ENCODE data around the gene KLHL21. TPM values are rescaled to one million over a fixed set of nuclear protein-coding genes. Genes with fewer than 3 reads are reported as not detected.

KLHL21 gene
- total and polyA plus RNA-seq, 7 donors, result 83.1 to 253 (median 120) TPM

GRCh38 chr1:6635910-6636760 lies 33.5 kb upstream of the KLHL21 start:
- TF ChIP-seq, protein P1, sequence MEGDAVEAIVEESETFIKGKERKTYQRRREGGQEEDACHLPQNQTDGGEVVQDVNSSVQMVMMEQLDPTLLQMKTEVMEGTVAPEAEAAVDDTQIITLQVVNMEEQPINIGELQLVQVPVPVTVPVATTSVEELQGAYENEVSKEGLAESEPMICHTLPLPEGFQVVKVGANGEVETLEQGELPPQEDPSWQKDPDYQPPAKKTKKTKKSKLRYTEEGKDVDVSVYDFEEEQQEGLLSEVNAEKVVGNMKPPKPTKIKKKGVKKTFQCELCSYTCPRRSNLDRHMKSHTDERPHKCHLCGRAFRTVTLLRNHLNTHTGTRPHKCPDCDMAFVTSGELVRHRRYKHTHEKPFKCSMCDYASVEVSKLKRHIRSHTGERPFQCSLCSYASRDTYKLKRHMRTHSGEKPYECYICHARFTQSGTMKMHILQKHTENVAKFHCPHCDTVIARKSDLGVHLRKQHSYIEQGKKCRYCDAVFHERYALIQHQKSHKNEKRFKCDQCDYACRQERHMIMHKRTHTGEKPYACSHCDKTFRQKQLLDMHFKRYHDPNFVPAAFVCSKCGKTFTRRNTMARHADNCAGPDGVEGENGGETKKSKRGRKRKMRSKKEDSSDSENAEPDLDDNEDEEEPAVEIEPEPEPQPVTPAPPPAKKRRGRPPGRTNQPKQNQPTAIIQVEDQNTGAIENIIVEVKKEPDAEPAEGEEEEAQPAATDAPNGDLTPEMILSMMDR (IDR thresholded peaks at IDR 0.05), result no peak
- no peak overlapping the region for H3K27ac ChIP-seq
- WGBS, 3 donors, result 68 to 77% (median 71%) methylated on average over 16 of the region's 16 CpGs
- H3K4me3 ChIP-seq, result no peak overlapping the region
- intact Hi-C loops (cut with DNase I), result loop anchor here in 1 of 2 donors (5.0 kb wide), 1 partner anchor 84 kb away; the partner anchor contains the start of gene NOL9
- DNase-seq (no peak), ATAC-seq (no peak)
- no peaks in the 10 kb centered on the region for H3K9me3 ChIP-seq
- peaks cover 17 to 100% of the 10 kb centered on the region in 2 donors for H3K36me3 ChIP-seq (ENCODE audit: insufficient read depth in 1 of 2, low read depth in 1 of 2)
- H3K27me3 ChIP-seq (ENCODE audit: insufficient read depth in 3 of 3, low read length in 2 of 3), result no peaks in the 10 kb centered on the region
- peaks cover 6% of the 10 kb centered on the region for H3K4me1 ChIP-seq

DNA sequence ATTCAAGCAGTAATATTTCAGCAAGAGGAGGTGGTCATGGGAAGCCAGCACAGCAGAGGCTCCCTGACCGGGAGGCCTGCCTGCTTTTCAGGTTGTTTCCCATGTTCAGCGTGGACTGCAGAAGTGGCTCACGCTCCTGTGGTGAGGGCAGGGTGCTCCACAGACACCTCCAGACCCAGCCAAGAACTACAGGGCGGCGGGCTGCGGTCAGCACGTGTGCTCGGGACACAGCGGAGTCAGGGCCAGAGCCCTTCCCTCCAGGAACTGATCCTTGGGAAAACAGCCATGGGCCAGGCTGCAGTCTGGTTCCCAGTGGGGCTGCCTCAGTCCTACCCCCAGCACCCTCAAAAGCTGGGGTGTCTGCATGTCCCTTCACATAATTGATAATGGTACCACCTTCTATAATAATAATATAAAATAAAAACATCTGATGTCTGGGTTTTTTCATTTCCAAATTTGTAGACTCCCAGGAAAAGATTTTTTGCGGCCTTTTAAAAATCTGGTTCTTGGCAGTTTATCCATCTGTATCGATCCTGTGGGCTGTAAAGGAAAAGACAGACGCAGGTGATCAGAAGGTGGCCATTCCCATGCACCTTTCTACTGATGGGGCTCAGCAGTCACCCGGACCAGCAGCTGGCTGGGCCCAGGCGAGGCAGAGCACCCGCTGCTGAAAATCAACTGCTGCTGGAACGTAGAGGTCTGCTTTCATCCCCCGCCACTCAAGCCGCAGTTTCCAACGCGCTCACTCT lies 32.7 kb upstream of the KLHL21 start:
- Histone ChIP-seq H3K27ac (peak overlapping the region; percentile 9), H3K27me3 (ENCODE audit: insufficient read depth in 3 of 3, low read length in 2 of 3) (no peaks in the 10 kb centered on the region), H3K4me3 (no peak overlapping the region), H3K4me1 (peaks cover 6% of the 10 kb centered on the region), H3K9me3 (no peaks in the 10 kb centered on the region), H3K36me3 (ENCODE audit: insufficient read depth in 1 of 2, low read depth in 1 of 2) (peaks cover 16 to 100% of the 10 kb centered on the region in 2 donors)
- DNase-seq, result no peak
- intact Hi-C loops (cut with DNase I), result loop anchor here in 1 of 2 donors (5.0 kb wide), 1 partner anchor 83 kb away; the partner anchor contains the start of gene NOL9
- no peak for ATAC-seq
- TF ChIP-seq, protein P1 (IDR thresholded peaks at IDR 0.05), result no peak
- WGBS, 3 donors, result 72 to 87% (median 79%) methylated on average over 20 of the region's 20 CpGs

DNA sequence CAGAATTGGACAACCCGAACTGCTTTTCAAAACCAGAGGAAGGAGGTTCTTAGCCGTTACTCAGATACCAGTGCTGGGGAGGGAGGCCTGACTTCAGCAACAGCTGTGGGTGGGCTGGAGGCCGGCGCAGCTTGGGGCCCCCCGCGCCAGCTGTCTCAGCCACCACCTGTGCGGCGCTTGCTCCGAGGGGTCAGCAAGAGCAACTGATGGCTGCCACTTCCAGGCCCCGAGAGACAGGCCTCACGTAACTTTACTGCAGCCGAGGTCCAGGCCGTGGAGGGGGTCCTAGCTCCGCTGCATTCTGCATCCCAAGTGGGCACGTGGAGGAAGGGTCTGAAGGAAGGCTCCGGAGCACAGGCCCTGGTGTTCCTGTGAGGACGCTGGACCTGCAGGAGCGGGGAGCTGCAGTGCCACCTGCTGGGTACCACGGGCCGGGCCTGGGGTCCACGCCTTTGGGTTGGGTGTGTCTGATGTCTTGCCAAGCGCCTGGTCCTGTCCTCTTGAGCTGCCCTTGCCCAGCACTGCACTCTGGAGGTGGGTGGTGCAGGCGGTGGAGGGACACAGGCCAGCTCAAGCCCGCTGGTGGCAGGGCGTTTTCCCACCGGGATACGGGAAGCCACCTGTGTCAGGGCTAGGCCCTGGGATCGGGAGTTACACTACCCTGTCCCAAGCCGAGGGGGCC lies 31.8 kb upstream of the KLHL21 start:
- H3K36me3 ChIP-seq (ENCODE audit: insufficient read depth in 1 of 2, low read depth in 1 of 2), result peaks cover 14 to 100% of the 10 kb centered on the region in 2 donors
- no peaks in the 10 kb centered on the region for H3K27me3 ChIP-seq (ENCODE audit: insufficient read depth in 3 of 3, low read length in 2 of 3)
- H3K4me1 ChIP-seq, result peaks cover 6% of the 10 kb centered on the region
- DNase-seq, result peak; percentile 72 to 89
- H3K9me3 ChIP-seq, result no peaks in the 10 kb centered on the region
- TF ChIP-seq, protein P1 (IDR thresholded peaks at IDR 0.05), result peak; percentile 56
- peak; percentile 84 to 90 (median 86) for ATAC-seq
- peak overlapping the region; percentile 9 for H3K27ac ChIP-seq
- H3K4me3 ChIP-seq, result no peak overlapping the region
- intact Hi-C loops (cut with DNase I), result loop anchor here in 1 of 2 donors (5.0 kb wide), 1 partner anchor 82 kb away; the partner anchor contains the start of gene NOL9
- WGBS, 3 donors, result 43 to 63% (median 44%) methylated on average over 28 to 29 of the region's 29 CpGs

DNA sequence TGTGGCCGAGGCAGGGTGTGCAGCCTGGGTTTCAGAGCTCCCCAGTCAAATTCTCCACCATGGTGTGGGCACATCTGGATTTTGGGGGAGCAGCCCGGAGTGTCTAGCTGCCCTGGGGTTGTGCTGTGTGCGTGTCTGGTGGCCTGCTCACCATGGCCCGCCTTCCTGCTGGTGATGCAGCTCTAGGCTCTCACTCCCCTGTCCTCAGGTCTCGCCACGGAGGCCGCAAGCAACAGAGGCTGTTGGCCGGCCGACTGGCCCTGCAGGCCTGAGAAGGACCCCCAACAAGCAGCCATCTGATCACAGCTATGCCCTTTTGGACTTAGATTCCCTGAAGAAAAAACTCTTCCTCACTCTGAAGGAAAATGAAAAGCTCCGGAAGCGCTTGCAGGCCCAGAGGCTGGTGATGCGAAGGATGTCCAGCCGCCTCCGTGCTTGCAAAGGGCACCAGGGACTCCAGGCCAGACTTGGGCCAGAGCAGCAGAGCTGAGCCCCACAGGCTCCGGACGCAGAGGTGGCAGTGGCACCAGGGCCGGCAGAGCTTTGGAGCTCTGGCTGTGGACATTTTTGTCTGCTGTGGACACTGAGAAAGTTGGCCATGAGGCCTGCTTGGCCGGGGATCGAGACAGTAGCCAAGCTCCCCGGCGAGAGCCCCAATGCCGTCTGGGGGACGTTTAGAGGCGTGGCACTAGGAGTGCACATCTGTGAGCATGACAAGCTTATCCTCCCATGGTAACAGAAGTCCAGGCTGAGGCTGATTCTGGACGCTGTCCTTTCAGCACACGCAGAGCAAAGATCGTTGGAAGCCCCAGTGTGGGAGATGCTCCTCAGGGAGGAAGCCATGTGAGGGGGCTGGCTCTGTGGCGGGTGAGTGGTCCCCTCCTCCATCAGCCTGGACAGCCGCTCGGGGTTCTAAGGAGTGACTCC lies 30.2 kb upstream of the KLHL21 start:
- no peak for ATAC-seq
- intact Hi-C loops (cut with DNase I), result no loop called here

More for the DNA sequence above, 30.2 kb upstream of the KLHL21 start:
- peaks cover under 1% of the 10 kb centered on the region for H3K4me1 ChIP-seq
- DNase-seq, result no peak
- no peaks in the 10 kb centered on the region for H3K9me3 ChIP-seq
- H3K36me3 ChIP-seq (ENCODE audit: insufficient read depth in 1 of 2, low read depth in 1 of 2), result peaks cover 13 to 99% of the 10 kb centered on the region in 2 donors
- 72 to 76% (median 73%) methylated on average over 30 of the region's 30 CpGs for WGBS, 3 donors
- TF ChIP-seq, protein P1 (IDR thresholded peaks at IDR 0.05), result no peak
- no peaks in the 10 kb centered on the region for H3K27me3 ChIP-seq (ENCODE audit: insufficient read depth in 3 of 3, low read length in 2 of 3)
- no peak overlapping the region for H3K4me3 ChIP-seq
- H3K27ac ChIP-seq, result no peak overlapping the region

Data from psoas muscle (tissue), 8 donors.